HAP-1 (cell line): ENCODE measurements around the gene ILRUN.
"Not testable (repeated sequence)": the region's sequence is repeated elsewhere in the genome, so short reads cannot be mapped to it uniquely, and the experiment has no call there.

Experiments used
- DNase-seq, 2 experiments: peaks; one replicate each; pipeline ENCODE4 v3.0.0-alpha.2; 2016 to 2020; ENCODE audit warnings: low spot score in 2 of 2
- H3K27me3 ChIP-seq: fragments of 250-450 bp; sonication (Bioruptor Pico); 2 replicates; pipeline ENCODE4 v1.5.1; 2020; ENCODE audit warnings: low read depth, mild to moderate bottlenecking, moderate library complexity
- H3K36me3 ChIP-seq: fragments of 250-450 bp; sonication (Bioruptor Pico); replicated peaks from 2 replicates; pipeline ENCODE4 v1.5.1; 2020; ENCODE audit warnings: mild to moderate bottlenecking
- H3K4me1 ChIP-seq: fragments of 250-450 bp; sonication (Bioruptor Pico); 2 replicates; pipeline ENCODE4 v1.5.1; 2020; ENCODE audit warnings: mild to moderate bottlenecking
- H3K4me3 ChIP-seq: fragments of 250-450 bp; sonication (Bioruptor Pico); 2 replicates; pipeline ENCODE4 v1.5.1; 2020; ENCODE audit warnings: mild to moderate bottlenecking, moderate library complexity
- H3K9me3 ChIP-seq: fragments of 250-450 bp; sonication (Bioruptor Pico); 2 replicates; pipeline ENCODE4 v1.5.1; 2020; ENCODE audit warnings: mild to moderate bottlenecking, moderate library complexity
- in situ Hi-C: fragments of 300-500 bp; cut with MboI; formaldehyde crosslinking; loops from 3 replicates; pipeline ENCODE4 v1.14.3; 2020; ENCODE audit warnings: low sequenced_read_pairs, inconsistent platforms, mixed read lengths

ILRUN gene

GRCh38 chr6:34696739-34697543, at the start of gene ILRUN:
ILRUN (minus strand) TSS chr6:34696767; CDS start chr6:34696603, 164 bp downstream.
- DNase-seq, result peak; percentile 88 to 98
- Histone ChIP-seq H3K4me3 (peak within 1 kb of the TSS; percentile 96), H3K9me3 (no peaks in the 10 kb centered on the region), H3K36me3 (no peaks in the 10 kb centered on the region), H3K4me1 (peaks cover 12% of the 10 kb centered on the region), H3K27me3 (no peaks in the 10 kb centered on the region)
- in situ Hi-C loops, result no loop called here

- Histone ChIP-seq H3K36me3 (no peaks in the 10 kb centered on the region), H3K9me3 (no peaks in the 10 kb centered on the region), H3K4me1 (no peaks in the 10 kb centered on the region), H3K27me3 (no peaks in the 10 kb centered on the region), H3K4me3 (no peak overlapping the region)
- DNase-seq, result no peak
- in situ Hi-C loops, result no loop called here
Observed at GRCh38 chr6:34745277-34746103, 48.9 kb upstream of the ILRUN start.

- H3K9me3 ChIP-seq, H3K27me3 ChIP-seq, DNase-seq, H3K4me3 ChIP-seq, H3K4me1 ChIP-seq, in situ Hi-C loops, H3K36me3 ChIP-seq: not testable (repeated sequence)
Observed at GRCh38 chr6:34744294-34744647, 47.7 kb upstream of the ILRUN start.

- Histone ChIP-seq H3K4me3 (no peak overlapping the region), H3K27me3 (no peaks in the 10 kb centered on the region), H3K4me1 (peaks cover 3% of the 10 kb centered on the region; the same call in 1 of the 2 replicates), H3K36me3 (no peaks in the 10 kb centered on the region), H3K9me3 (no peaks in the 10 kb centered on the region)
- no peak for DNase-seq
- in situ Hi-C loops, result no loop called here
Observed at GRCh38 chr6:34743625-34744293, 47.2 kb upstream of the ILRUN start.

GRCh38 chr6:34742094-34742493, 45.5 kb upstream of the ILRUN start:
- in situ Hi-C loops, result no loop called here
- DNase-seq, result no peak
- Histone ChIP-seq H3K4me1 (peaks cover 3% of the 10 kb centered on the region; the same call in 1 of the 2 replicates), H3K27me3 (no peaks in the 10 kb centered on the region), H3K4me3 (no peak overlapping the region), H3K9me3 (no peaks in the 10 kb centered on the region), H3K36me3 (no peaks in the 10 kb centered on the region)

- DNase-seq, result no peak
- no peaks in the 10 kb centered on the region for H3K27me3 ChIP-seq
- H3K36me3 ChIP-seq, result no peaks in the 10 kb centered on the region
- no peaks in the 10 kb centered on the region for H3K9me3 ChIP-seq
- no peak overlapping the region for H3K4me3 ChIP-seq
- H3K4me1 ChIP-seq, result peaks cover 3% of the 10 kb centered on the region; the same call in 1 of the 2 replicates
- in situ Hi-C loops, result no loop called here
Observed at GRCh38 chr6:34736823-34737222, 40.3 kb upstream of the ILRUN start.

- H3K4me3 ChIP-seq, result no peak overlapping the region
- H3K4me1 ChIP-seq, result no peaks in the 10 kb centered on the region
- H3K27me3 ChIP-seq, result no peaks in the 10 kb centered on the region
- no peak for DNase-seq
- no peaks in the 10 kb centered on the region for H3K36me3 ChIP-seq
- H3K9me3 ChIP-seq, result 0 out of 2 replicates have a peak, but pooled peaks cover 2% of the 10 kb centered on the region
- in situ Hi-C loops, result no loop called here
Observed at GRCh38 chr6:34731393-34732060, 35.0 kb upstream of the ILRUN start.

GRCh38 chr6:34729631-34730470, 33.3 kb upstream of the ILRUN start:
- DNase-seq, result no peak
- H3K9me3 ChIP-seq, result peaks cover 4% of the 10 kb centered on the region; the same call in 1 of the 2 replicates
- H3K4me3 ChIP-seq, result no peak overlapping the region
- H3K36me3 ChIP-seq, result no peaks in the 10 kb centered on the region
- H3K27me3 ChIP-seq, result no peaks in the 10 kb centered on the region
- in situ Hi-C loops, result no loop called here
- H3K4me1 ChIP-seq, result no peaks in the 10 kb centered on the region

GRCh38 chr6:34726055-34726454, 29.5 kb upstream of the ILRUN start:
- H3K36me3 ChIP-seq, result no peaks in the 10 kb centered on the region
- no peaks in the 10 kb centered on the region for H3K27me3 ChIP-seq
- H3K4me3 ChIP-seq, result no peak overlapping the region
- peaks cover 4% of the 10 kb centered on the region; the same call in 1 of the 2 replicates for H3K9me3 ChIP-seq
- in situ Hi-C loops, result no loop called here
- H3K4me1 ChIP-seq, result peaks cover 18% of the 10 kb centered on the region
- DNase-seq, result no peak

GRCh38 chr6:34723203-34723602, 26.6 kb upstream of the ILRUN start:
- Histone ChIP-seq H3K27me3 (no peaks in the 10 kb centered on the region), H3K36me3 (no peaks in the 10 kb centered on the region), H3K9me3 (peaks cover 4% of the 10 kb centered on the region; the same call in 1 of the 2 replicates), H3K4me1 (peaks cover 40% of the 10 kb centered on the region), H3K4me3 (no peak overlapping the region)
- in situ Hi-C loops, result no loop called here
- peak; percentile 43 to 52 for DNase-seq

GRCh38 chr6:34722451-34722850, 25.9 kb upstream of the ILRUN start:
- in situ Hi-C loops, result no loop called here
- no peak overlapping the region for H3K4me3 ChIP-seq

GRCh38 chr6:34720160-34720559, 23.6 kb upstream of the ILRUN start:
- in situ Hi-C loops, H3K36me3 ChIP-seq, H3K9me3 ChIP-seq, H3K4me3 ChIP-seq, H3K27me3 ChIP-seq: not testable (repeated sequence)
- DNase-seq, result peak; percentile 64 to 71
- H3K4me1 ChIP-seq, result peaks cover 46% of the 10 kb centered on the region

More at GRCh38 chr6:34722451-34722850, 25.9 kb upstream of the ILRUN start:
- H3K27me3 ChIP-seq, result no peaks in the 10 kb centered on the region
- H3K4me1 ChIP-seq, result peaks cover 44% of the 10 kb centered on the region
- H3K9me3 ChIP-seq, result peaks cover 4% of the 10 kb centered on the region; the same call in 1 of the 2 replicates
- H3K36me3 ChIP-seq, result no peaks in the 10 kb centered on the region
- no peak for DNase-seq
